Right ventricle myocardium superior (tissue), 1 donor: ENCODE data around the gene EMILIN3. TPM values are rescaled to one million over a fixed set of nuclear protein-coding genes. Genes with fewer than 3 reads are reported as not detected.

Experiments
- ATAC-seq: fragments of 200-7000 bp; cut with Tn5 transposase; one replicate; pipeline ENCODE4 v1.9.1; 2020; ENCODE audit warnings: mild to moderate bottlenecking; ENCODE audit not compliant: poor library complexity
- DNase-seq: peaks from one replicate; pipeline ENCODE4 v3.0.0-alpha.2; 2020
- intact Hi-C: fragments of 100-400 bp; cut with DNase I; formaldehyde crosslinking; loops from one replicate; pipeline ENCODE4 v1.11.2; 2022
- total RNA-seq: library from RNA; stranded (reverse); fragmentation: NEBNext Ultra II Directional; extraction: Animal tissue kit (Norgen Biotek cat#: 25700); gene quantifications from one replicate; pipeline ENCODE4 v1.2.1, GENCODE V29; 2021
- donor health status: DM: no; HTN: yes; CAD: no; lungs with severe emphysema.

EMILIN3 gene
- total RNA-seq, 1 donor from 2014 or later: 5.6 TPM

DNA sequence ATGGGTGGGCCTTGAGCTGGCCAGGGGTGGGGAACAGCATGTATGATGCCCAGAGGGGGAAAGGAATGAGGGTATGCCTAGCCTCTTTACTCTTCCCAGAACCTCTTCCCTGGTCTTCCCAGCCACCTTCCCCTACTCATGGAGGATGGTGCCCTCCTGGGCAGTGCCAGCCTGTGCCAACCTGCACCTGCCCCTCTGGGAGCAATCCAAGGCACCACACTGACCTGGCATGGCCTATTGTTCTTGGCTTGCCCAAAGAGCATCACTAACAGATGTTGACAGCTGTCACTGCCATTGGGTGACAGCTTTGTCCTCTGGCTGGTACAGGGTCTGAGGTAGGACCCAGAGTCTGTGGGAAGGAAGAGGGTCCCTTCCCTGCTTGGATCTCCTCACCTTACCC, 13.1 kb downstream of the EMILIN3 start:
- intact Hi-C loops: no loop called here
- peak; percentile 31 for ATAC-seq
- DNase-seq: no peak

GRCh38 chr20:41352666-41353065, 14.0 kb downstream of the EMILIN3 start:
- intact Hi-C loops: no loop called here
- DNase-seq (no peak), ATAC-seq (no peak)

DNA sequence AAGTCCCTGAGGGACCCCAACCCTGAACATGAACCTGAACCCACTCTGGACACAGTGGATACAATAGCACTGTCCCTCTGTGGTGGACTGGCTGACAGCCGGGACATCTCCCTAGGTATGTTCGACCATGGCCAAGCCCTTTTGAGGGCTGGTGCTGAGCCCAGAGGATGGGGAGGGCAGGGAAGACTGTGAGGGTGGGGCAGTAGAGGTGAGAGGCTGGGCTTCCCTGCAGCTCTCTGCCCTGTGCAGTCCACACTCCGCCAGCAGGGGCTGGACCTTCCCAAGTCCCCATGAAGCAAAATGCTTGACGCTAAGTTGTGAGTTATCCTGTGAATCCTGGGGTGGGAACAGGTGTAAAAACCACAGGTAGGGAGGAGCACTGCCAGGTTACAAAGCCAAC, 14.5 kb downstream of the EMILIN3 start:
- ATAC-seq: no peak
- DNase-seq: no peak
- intact Hi-C loops: no loop called here

GRCh38 chr20:41350408-41350962, 16.1 kb downstream of the EMILIN3 start:
- intact Hi-C loops: no loop called here
- ATAC-seq (no peak), DNase-seq (peak; percentile 9)

DNA sequence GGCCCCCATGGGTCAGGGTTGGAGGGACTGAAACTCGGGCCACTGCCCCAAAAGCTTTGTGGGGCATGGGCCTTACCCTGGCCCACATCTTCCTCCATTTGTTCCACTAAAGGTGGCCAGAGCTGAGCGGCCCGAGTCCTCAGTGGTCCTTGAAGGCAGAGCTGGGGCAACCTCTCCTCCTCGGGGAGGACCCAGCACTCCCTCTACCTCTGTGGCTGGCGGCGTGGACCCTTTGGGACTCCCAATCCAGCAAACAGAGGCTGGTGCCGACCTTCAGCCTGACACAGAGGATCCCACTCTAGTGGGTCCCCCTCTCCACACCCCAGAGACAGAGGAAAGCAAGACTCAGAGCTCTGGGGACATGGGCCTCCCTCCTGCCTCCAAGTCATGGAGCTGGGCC, 16.7 kb downstream of the EMILIN3 start:
- intact Hi-C loops: no loop called here
- ATAC-seq (no peak), DNase-seq (no peak)

DNA sequence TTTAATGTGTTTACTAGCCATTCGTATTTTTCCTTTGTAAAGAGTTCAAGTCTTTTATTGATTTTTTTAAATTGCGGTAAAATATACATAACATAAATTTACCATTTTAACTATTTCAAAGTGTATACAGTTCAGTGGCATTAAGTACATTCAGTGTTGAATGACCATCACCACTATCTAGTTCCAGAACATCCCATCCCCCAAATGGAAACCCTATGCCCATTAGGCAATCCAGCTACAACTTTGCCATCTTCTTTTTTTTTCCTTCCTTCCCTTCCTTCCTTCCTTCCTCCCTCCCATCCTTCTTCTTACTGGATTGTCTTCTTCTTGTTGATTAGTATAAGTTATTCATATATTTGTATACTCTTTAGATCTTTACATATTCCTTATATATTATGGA, 17.4 kb downstream of the EMILIN3 start:
- intact Hi-C loops: no loop called here
- no peak for DNase-seq
- ATAC-seq: no peak

- DNase-seq: peak; percentile 33
- intact Hi-C loops: no loop called here
- ATAC-seq: no peak
Observed at GRCh38 chr20:41348430-41349172, 18.0 kb downstream of the EMILIN3 start.

DNA sequence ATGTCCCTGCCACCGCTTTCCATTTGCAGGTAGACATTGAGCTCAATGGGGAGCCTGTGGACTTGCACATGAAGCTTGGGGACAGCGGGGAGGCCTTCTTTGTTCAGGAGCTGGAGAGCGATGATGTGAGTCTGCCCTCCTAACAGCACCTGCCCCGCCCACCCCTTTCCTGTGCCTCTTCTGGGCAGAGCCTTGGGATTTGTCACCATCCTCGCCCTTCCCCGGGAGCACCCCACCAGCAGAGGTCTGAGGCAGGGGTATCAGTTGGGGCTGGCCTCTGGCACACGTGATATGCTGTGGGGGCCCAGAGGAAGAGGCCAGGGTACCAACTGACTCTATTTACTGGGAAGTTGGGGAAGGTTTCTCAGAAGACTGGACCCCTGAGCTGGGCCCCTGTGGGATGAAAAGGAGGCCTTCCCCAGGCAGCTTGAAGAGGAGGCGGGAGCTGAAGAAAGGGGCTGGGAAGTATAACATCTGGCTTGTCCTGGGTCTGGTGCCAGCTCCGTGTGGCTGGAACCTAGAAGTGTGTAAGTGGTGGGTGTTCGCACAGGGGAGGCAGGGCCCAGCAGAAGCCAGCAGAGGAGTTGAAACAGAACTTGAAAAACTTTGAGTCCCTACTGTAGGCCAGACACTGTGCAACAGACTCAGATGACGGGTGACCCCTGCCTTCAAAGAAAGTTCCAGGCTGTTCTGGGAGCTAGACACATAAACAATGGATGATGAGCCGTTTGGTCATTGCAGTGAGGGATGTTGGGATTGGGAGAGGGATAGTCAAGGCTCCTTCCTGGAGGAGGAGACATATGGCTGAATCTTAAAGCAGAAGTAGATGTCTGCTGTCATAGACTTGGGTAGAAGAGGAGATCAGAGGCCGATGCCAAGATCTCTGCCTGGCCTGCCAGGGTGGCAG, 18.8 kb downstream of the EMILIN3 start:
- intact Hi-C loops: no loop called here
- ATAC-seq (peak; percentile 42), DNase-seq (peak; percentile 71)

DNA sequence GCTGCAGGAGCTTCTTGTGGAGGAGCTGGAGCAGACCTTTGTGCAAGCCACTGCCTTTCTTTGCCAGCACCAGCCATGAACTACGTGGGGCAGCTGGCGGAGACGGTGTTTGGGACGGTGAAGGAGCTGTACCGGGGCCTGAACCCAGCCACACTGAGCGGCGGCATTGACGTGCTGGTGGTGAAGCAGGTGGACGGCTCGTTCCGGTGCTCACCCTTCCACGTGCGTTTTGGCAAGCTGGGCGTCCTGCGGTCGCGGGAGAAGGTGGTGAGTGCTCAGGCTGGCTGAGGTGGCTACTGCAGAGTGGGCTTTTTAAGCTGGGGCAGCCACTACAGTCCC, 20.9 kb downstream of the EMILIN3 start:
- peak; percentile 44 for DNase-seq
- intact Hi-C loops: no loop called here
- ATAC-seq: no peak

GRCh38 chr20:41344938-41345728, 21.5 kb downstream of the EMILIN3 start:
- intact Hi-C loops: loop anchor here (5.0 kb wide), 1 partner anchor 67 kb away; no protein-coding TSS in a partner anchor
- ATAC-seq (no peak), DNase-seq (peak; percentile 28)

DNA sequence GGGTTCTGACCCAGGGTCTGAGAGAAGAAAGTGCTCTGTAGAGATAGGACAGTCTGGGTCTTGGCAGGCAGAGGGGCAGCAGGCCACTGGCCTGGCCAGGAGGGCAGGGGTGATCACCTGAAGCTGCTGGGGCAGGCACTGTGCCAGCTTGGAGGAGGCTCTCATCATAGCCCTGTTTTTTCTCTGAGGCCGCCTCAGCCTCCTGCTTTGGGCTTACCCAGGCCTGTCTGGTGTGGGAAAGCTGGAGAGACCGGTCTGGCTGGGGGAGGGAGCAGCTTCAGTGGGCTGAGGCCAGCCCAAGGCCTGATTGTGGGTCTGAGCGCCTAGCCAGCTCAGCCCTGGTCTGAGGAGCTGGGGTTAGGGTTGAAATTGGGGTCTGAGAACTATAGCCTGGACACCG, 22.1 kb downstream of the EMILIN3 start:
- intact Hi-C loops: loop anchor here (5.0 kb wide), 1 partner anchor 68 kb away; no protein-coding TSS in a partner anchor
- ATAC-seq: no peak
- peak; percentile 32 for DNase-seq

DNA sequence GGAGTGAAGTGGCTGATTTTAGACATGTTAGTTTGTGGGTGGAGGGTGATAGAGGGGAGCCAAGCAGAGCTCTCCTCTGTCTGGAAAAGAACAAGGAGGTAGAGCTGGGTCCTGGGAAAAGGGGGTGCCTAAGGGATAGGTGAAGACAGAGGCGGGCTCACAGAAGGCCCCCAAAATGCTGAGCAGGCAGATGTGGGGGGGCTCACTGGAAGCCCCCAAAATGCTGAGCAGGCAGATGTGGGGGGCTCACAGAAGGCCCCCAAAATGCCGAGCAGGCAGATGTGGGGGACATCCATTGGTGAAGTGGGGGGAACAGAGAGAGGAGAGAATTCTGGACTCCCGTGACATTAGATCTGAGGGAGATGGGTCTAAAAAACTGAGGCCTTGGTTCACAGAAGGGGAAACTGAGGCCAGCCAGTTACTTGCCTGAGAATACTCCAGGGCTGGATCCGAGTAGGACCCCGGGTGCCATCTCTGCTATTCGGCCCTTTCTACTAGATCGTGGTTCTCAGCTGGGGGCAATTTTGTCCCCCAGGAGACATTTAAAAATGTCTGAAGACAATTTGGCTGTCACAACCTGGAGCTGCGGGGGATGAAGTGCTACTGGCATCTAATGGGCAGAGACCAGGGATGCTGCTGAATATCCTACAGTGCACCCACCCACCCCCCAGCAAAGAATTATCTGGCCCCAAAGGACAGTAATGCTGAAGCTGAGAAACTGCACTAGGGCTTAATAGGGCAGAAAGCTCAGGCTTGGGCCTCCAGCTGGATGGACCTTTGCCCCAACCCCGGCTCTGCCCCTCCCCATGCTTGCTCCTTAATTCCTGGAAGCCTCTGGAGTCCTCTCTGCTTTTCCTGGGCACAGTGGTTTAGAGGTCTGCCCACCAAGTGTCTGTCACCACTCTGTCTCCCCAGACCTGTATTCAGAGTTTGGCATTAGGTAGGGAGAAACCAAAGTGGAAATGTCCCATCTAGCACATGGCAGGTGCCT, 23.8 kb downstream of the EMILIN3 start:
- intact Hi-C loops: loop anchor here (5.0 kb wide), 1 partner anchor 70 kb away; no protein-coding TSS in a partner anchor
- DNase-seq: peak; percentile 27

GRCh38 chr20:41340327-41341055, 26.1 kb downstream of the EMILIN3 start, which contains the start of gene LPIN3:
LPIN3 (plus strand) TSS chr20:41340821; CDS start chr20:41345804, 4,983 bp downstream.
- ATAC-seq: peak; percentile 96
- intact Hi-C loops: loop anchor here (1.0 to 5.0 kb wide), 2 partner anchors 72 to 167 kb away; no protein-coding TSS in a partner anchor

More for the DNA sequence above, 23.8 kb downstream of the EMILIN3 start:
- no peak for ATAC-seq

DNA sequence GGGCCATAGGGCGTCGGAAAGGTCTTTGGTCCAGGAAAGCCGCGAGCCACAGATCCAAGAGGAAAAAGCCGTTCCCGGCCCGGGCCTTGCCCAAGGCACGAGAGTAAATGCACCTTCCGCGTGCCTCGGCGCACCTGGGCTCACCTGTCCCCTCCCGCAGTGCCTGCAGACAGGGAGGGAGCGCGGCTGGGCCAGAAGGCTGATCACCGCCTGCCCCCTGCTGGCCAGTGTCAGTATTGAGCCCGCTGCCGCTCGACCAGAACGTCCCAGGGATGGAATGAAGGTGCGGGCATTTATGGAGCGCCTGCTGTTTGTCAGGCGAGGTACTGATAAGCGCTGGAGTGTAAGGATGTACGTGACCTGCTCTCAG, 26.7 kb downstream of the EMILIN3 start:
- intact Hi-C loops: loop anchor here (1.0 to 10.0 kb wide), 4 partner anchors 72 to 205 kb away; partner anchors contain the start of gene PLCG1
- ATAC-seq: peak; percentile 89
- peak; percentile 91 for DNase-seq

More at GRCh38 chr20:41340327-41341055, 26.1 kb downstream of the EMILIN3 start, which contains the start of gene LPIN3:
- peak; percentile 93 for DNase-seq

GRCh38 chr20:41336711-41337492, 29.7 kb downstream of the EMILIN3 start:
- DNase-seq: peak; percentile 3
- no peak for ATAC-seq
- intact Hi-C loops: loop anchor here (5.0 to 10.0 kb wide), 2 partner anchors 105 to 202 kb away; partner anchors contain the start of gene PLCG1

GRCh38 chr20:41335591-41335990, 31.0 kb downstream of the EMILIN3 start:
- intact Hi-C loops: loop anchor here (5.0 to 10.0 kb wide), 2 partner anchors 103 to 201 kb away; partner anchors contain the start of gene PLCG1
- DNase-seq (no peak), ATAC-seq (no peak)
